ENCODE measurements around the gene THAP8. TPM values are rescaled to one million over a fixed set of nuclear protein-coding genes. Genes with fewer than 3 reads are reported as not detected.

Gene THAP8
- total RNA-seq, 3 donors from 2014 or later, result 8.6 to 11.0 (median 10.2) TPM

DNA sequence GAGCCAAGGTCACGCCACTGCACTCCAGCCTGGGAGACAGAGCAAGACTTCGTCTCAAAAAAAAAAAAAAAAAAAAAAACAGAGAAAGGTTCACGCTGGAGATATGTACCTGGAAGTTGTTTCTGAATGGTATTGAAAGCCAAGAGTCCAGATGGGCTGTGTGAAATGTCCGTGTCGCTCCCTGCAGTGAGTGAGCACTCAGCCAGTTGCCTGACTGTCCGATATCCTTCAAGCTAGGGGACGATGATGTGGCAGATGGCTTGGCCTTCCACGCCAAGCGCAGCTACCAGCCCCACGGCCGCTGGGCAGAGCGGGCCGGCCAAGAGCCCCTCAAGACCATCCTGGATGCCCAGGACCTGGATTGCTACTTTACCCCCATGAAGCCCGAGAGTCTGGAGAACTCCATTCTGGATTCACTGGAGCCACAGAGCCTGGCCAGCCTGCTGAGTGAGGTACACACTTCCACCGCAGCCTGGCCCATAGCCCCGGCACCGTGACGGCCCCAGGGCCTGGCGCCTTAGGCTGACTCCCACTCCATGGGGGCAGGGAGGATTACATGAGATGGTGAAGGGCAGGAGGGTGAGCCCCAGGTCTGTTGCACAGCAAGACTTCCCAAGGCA is 45.2 kb upstream of the THAP8 start:
- TF ChIP-seq POLR2AphosphoS5 (IDR thresholded peaks at IDR 0.05) (no peak), POLR2A (IDR thresholded peaks at IDR 0.05) (no peak)
- TF ChIP-seq, protein P1, sequence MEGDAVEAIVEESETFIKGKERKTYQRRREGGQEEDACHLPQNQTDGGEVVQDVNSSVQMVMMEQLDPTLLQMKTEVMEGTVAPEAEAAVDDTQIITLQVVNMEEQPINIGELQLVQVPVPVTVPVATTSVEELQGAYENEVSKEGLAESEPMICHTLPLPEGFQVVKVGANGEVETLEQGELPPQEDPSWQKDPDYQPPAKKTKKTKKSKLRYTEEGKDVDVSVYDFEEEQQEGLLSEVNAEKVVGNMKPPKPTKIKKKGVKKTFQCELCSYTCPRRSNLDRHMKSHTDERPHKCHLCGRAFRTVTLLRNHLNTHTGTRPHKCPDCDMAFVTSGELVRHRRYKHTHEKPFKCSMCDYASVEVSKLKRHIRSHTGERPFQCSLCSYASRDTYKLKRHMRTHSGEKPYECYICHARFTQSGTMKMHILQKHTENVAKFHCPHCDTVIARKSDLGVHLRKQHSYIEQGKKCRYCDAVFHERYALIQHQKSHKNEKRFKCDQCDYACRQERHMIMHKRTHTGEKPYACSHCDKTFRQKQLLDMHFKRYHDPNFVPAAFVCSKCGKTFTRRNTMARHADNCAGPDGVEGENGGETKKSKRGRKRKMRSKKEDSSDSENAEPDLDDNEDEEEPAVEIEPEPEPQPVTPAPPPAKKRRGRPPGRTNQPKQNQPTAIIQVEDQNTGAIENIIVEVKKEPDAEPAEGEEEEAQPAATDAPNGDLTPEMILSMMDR (IDR thresholded peaks at IDR 0.05), result no peak
- intact Hi-C loops (cut with DNase I; ENCODE audit: low total_unique reads), result no loop called here
- H3K27ac ChIP-seq, result no peak overlapping the region

DNA sequence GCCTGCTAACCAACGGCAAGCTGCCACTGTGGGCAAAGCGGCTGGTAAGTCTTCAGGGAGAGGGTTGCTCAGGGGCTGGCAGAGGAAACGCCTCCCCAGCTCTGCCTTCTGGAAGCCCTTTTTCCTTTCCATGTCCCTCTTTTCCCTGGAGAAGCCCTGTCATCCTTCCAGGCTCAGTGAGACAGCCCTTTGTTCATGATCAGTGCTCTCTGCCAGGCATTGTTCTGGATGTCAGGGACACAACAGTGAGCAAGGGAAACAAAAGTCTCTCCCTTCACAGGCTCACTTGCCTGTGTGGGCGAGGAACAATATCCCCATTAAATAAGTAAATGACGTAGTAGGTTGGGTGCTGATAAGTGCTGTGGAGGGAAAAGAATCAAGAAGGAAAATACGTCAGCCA is 43.0 kb upstream of the THAP8 start:
- Histone ChIP-seq H3K4me1 (no peaks in the 10 kb centered on the region), H3K9me3 (no peaks in the 10 kb centered on the region), H3K27me3 (no peaks in the 10 kb centered on the region), H3K36me3 (no peaks in the 10 kb centered on the region), H3K27ac (peak overlapping the region; percentile 77 to 80), H3K4me3 (no peak overlapping the region)
- DNase-seq (ENCODE audit: low spot score in 2 of 2), result peak in 1 of 2 donors; percentile 46
- TF ChIP-seq, protein P1 (IDR thresholded peaks at IDR 0.05), result no peak
- peak in 1 of 3 donors; percentile 8 for TF ChIP-seq POLR2AphosphoS5 (IDR thresholded peaks at IDR 0.05)
- intact Hi-C loops (cut with DNase I; ENCODE audit: low total_unique reads), result no loop called here

More for the DNA sequence above, 45.2 kb upstream of the THAP8 start:
- Histone ChIP-seq H3K36me3 (no peaks in the 10 kb centered on the region), H3K27me3 (no peaks in the 10 kb centered on the region), H3K4me1 (no peaks in the 10 kb centered on the region), H3K9me3 (no peaks in the 10 kb centered on the region), H3K4me3 (no peak overlapping the region)
- DNase-seq (ENCODE audit: low spot score in 2 of 2), result no peak

DNA sequence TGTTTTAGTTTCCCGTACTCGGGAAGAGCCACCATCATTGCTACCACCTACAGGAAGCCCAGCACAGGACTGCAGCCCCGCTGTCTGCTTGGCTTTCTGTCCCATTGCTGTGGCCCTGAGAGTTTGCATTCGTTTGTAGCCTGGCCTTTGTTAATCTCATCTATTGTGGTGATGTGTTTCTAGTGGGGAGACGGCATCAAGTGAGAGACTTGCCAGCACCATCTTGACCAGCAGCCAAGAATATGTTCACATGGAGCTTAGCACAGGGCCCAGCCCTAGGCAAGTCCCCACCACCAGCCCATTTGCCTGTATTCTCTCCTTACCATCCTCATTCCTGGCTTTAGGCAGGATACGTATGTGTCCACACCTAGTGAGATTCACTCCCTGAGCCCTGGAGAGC is 39.6 kb upstream of the THAP8 start:
- Histone ChIP-seq H3K36me3 (no peaks in the 10 kb centered on the region), H3K9me3 (no peaks in the 10 kb centered on the region), H3K4me3 (no peak overlapping the region), H3K27ac (no peak overlapping the region), H3K27me3 (no peaks in the 10 kb centered on the region), H3K4me1 (no peaks in the 10 kb centered on the region)
- intact Hi-C loops (cut with DNase I; ENCODE audit: low total_unique reads), result no loop called here
- DNase-seq (ENCODE audit: low spot score in 2 of 2), result no peak
- TF ChIP-seq POLR2AphosphoS5 (IDR thresholded peaks at IDR 0.05) (no peak), POLR2A (IDR thresholded peaks at IDR 0.05) (no peak)
- TF ChIP-seq, protein P1 (IDR thresholded peaks at IDR 0.05), result no peak

DNA sequence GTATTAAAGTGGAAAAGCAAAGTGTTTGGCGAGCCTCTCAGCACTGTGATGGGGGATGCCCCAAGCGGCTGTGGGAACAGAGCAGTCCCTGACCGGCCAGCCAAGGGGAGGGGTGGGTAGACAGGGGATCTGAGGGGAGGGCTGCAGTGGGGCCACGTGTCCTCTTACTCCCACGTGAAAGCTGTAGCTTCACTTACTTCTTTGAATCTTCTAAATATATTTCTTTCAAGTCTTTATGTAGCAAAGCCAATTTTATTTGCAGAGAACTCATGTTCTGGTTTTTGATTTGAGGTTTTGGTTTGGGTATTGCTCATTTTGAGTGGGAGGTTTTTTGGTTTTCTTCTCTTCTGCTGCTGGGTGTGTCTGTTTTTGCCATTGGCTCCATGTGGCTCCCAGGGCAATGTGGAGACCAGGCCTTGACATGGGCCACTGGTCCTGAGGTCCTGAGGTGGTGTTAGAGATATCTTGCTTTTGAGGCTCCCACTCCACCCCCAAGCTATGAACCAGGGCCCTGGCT is 39.1 kb upstream of the THAP8 start:
- Histone ChIP-seq H3K4me3 (no peak overlapping the region), H3K27ac (no peak overlapping the region), H3K27me3 (no peaks in the 10 kb centered on the region), H3K4me1 (no peaks in the 10 kb centered on the region), H3K9me3 (no peaks in the 10 kb centered on the region), H3K36me3 (no peaks in the 10 kb centered on the region)
- intact Hi-C loops (cut with DNase I; ENCODE audit: low total_unique reads), result no loop called here
- DNase-seq (ENCODE audit: low spot score in 2 of 2), result no peak
- TF ChIP-seq POLR2A (IDR thresholded peaks at IDR 0.05), result no peak
- no peak for TF ChIP-seq POLR2AphosphoS5 (IDR thresholded peaks at IDR 0.05)
- TF ChIP-seq, protein P1 (IDR thresholded peaks at IDR 0.05), result no peak

- TF ChIP-seq POLR2A (IDR thresholded peaks at IDR 0.05) (no peak), POLR2AphosphoS5 (IDR thresholded peaks at IDR 0.05) (no peak)
- TF ChIP-seq, protein P1 (IDR thresholded peaks at IDR 0.05), result no peak
- no peaks in the 10 kb centered on the region for H3K27me3 ChIP-seq
- no peaks in the 10 kb centered on the region for H3K36me3 ChIP-seq
- intact Hi-C loops (cut with DNase I; ENCODE audit: low total_unique reads), result no loop called here
- DNase-seq (ENCODE audit: low spot score in 2 of 2), result no peak
- H3K9me3 ChIP-seq, result no peaks in the 10 kb centered on the region
- H3K4me3 ChIP-seq, result no peak overlapping the region
- no peak overlapping the region for H3K27ac ChIP-seq
- no peaks in the 10 kb centered on the region for H3K4me1 ChIP-seq
Measured at GRCh38 chr19:36092566-36092965, 38.5 kb upstream of the THAP8 start.
